SK-N-SH (cell line): ENCODE data around the gene RBM17. TPM values are rescaled to one million over a fixed set of nuclear protein-coding genes. Genes with fewer than 3 reads are reported as not detected.
"Not testable (repeated sequence)": the region's sequence is repeated elsewhere in the genome, so short reads cannot be mapped to it uniquely, and the experiment has no call there.

ENCODE experiments used
- CTCF ChIA-PET: fragments of 300-600, 350-600 bp; formaldehyde crosslinking; extraction: SDS; loops from one replicate; lab custom pipeline; 2021; lab: Yijun Ruan, JAX
- POLR2A ChIA-PET: fragments of 350-600 bp; sonication (Branson Sonifier 250); formaldehyde crosslinking; extraction: SDS; loops from one replicate; lab custom pipeline; 2020; ENCODE audit warnings: antibody characterized with exemption, inconsistent platforms; lab: Yijun Ruan, JAX
- DNase-seq: peaks from one replicate; pipeline ENCODE4 v3.0.0; 2012
- H2AFZ ChIP-seq: fragments of 200-600 bp; sonication (generic); 2 replicates; pipeline ENCODE4 v1.8.1; 2016; ENCODE audit warnings: antibody characterized with exemption, mild to moderate bottlenecking, low read depth
- H3F3A ChIP-seq: fragments of 200-600 bp; sonication (generic); replicated peaks from 2 replicates; pipeline ENCODE3; 2016; ENCODE audit warnings: antibody characterized with exemption, mild to moderate bottlenecking; ENCODE audit not compliant: insufficient read depth
- H3K27ac ChIP-seq, 2 experiments: fragments of 200-500 bp in 1 of 2; fragments of 200-600 bp in 1 of 2; sonication (Bioruptor generic) in 1 of 2; sonication (generic), shearing (Covaris generic) in 1 of 2; 2 replicates each; pipeline versions ENCODE4 v1.5.1 to v1.6.1; 2014 to 2016; ENCODE audit warnings: low read depth in 2 of 2, inconsistent platforms in 1 of 2, low read length in 1 of 2, mild to moderate bottlenecking in 1 of 2, mixed read lengths in 1 of 2
- H3K27me3 ChIP-seq: fragments of 200-600 bp; sonication (generic), shearing (Covaris generic); 2 replicates; pipeline ENCODE4 v1.6.1; 2016; ENCODE audit warnings: mixed run types; ENCODE audit not compliant: insufficient read depth
- H3K36me3 ChIP-seq, 2 experiments: fragments of 200-500 bp in 1 of 2; fragments of 200-600 bp in 1 of 2; sonication (Bioruptor generic) in 1 of 2; sonication (generic) in 1 of 2; replicated peaks in 1 of 2; 2 replicates each; pipeline versions ENCODE3 to v1.5.1; 2014 to 2016; ENCODE audit warnings: low read length in 1 of 2, mild to moderate bottlenecking in 1 of 2; ENCODE audit not compliant: insufficient read depth in 2 of 2, control insufficient read depth in 1 of 2
- H3K4me1 ChIP-seq, 2 experiments: fragments of 200-500 bp in 1 of 2; fragments of 200-600 bp in 1 of 2; sonication (Bioruptor generic) in 1 of 2; sonication (generic), shearing (Covaris generic) in 1 of 2; 2 replicates each; pipeline versions ENCODE4 v1.5.1 to v1.6.1; 2014 to 2016; ENCODE audit warnings: low read depth in 1 of 2, low read length in 1 of 2, mixed run types in 1 of 2; ENCODE audit not compliant: insufficient read depth in 2 of 2, control insufficient read depth in 1 of 2
- H3K4me2 ChIP-seq: fragments of 200-600 bp; sonication (generic), shearing (Covaris generic); 2 replicates; pipeline ENCODE4 v1.6.1; 2017; ENCODE audit warnings: mixed run types
- H3K4me3 ChIP-seq, 2 experiments: fragments of 200-500 bp in 1 of 2; fragments of 200-600 bp in 1 of 2; sonication (Bioruptor generic) in 1 of 2; sonication (generic), shearing (Covaris generic) in 1 of 2; 2 replicates each; pipeline versions ENCODE4 v1.5.1 to v1.8.1; 2014 to 2016; ENCODE audit warnings: low read depth in 2 of 2, inconsistent platforms in 1 of 2, low read length in 1 of 2, mild to moderate bottlenecking in 1 of 2, mixed read lengths in 1 of 2, moderate library complexity in 1 of 2
- H3K79me2 ChIP-seq: fragments of 200-600 bp; sonication (generic); 2 replicates; pipeline ENCODE4 v1.8.1; 2017; ENCODE audit warnings: mild to moderate bottlenecking; ENCODE audit not compliant: insufficient read depth
- H3K9ac ChIP-seq: fragments of 200-600 bp; sonication (generic); 2 replicates; pipeline ENCODE4 v1.6.1; 2017; ENCODE audit warnings: mixed run types
- H3K9me2 ChIP-seq: fragments of 200-600 bp; sonication (generic); 2 replicates; pipeline ENCODE4 v1.6.1; 2017; ENCODE audit warnings: mixed run types
- H3K9me3 ChIP-seq: fragments of 200-600 bp; sonication (generic); 2 replicates; pipeline ENCODE4 v1.6.1; 2017; ENCODE audit warnings: mixed run types, mild to moderate bottlenecking, moderate library complexity
- H4K20me1 ChIP-seq: fragments of 200-600 bp; sonication (generic); 2 replicates; pipeline ENCODE4 v1.6.1; 2017; ENCODE audit warnings: mild to moderate bottlenecking, mixed run types; ENCODE audit not compliant: insufficient read depth
- FOXM1 ChIP-seq: IDR thresholded peaks from 2 replicates; pipeline ENCODE4 v1.4.0; 2012; ENCODE audit warnings: low read depth, mild to moderate bottlenecking
- RFX5 ChIP-seq: IDR thresholded peaks from 2 replicates; pipeline ENCODE4 v1.6.1; 2012; ENCODE audit warnings: mild to moderate bottlenecking, improper control_type of control experiment, low read length
- SIN3A ChIP-seq: IDR thresholded peaks from 2 replicates; pipeline ENCODE4 v1.6.1; 2012; ENCODE audit warnings: low read depth, mild to moderate bottlenecking, low read length, moderate library complexity, borderline replicate concordance
- SMC3 ChIP-seq: IDR thresholded peaks from 2 replicates; pipeline ENCODE4 v1.6.1; 2012; ENCODE audit warnings: low read depth, low read length, improper control_type of control experiment
- TEAD4 ChIP-seq: IDR thresholded peaks from 2 replicates; pipeline ENCODE4 v1.4.0; 2012; ENCODE audit warnings: mild to moderate bottlenecking, borderline replicate concordance; ENCODE audit not compliant: insufficient read depth
- WGBS: methylation state at CpG from one replicate; pipeline ENCODE4 v1.1.6; 2017; ENCODE audit warnings: low lambda C conversion rate; 5-methylcytosine and 5-hydroxymethylcytosine counted together
- polyA plus RNA-seq, 3 experiments: library from polyadenylated mRNA; depleted of rRNA; stranded (reverse); fragments of >200 nt; gene quantifications; 2 replicates each; pipeline ENCODE4 v1.2.3, GENCODE V29; 2012
- TF ChIP-seq, protein P1 (sequence below): IDR thresholded peaks from 2 replicates; pipeline ENCODE4 v1.6.1; 2012; ENCODE audit warnings: mild to moderate bottlenecking, low read depth, low read length, moderate library complexity
- TF ChIP-seq, protein P2 (sequence below): fragments of 150-350 bp; IDR thresholded peaks from 2 replicates; pipeline ENCODE4 v1.6.1; 2017; ENCODE audit warnings: antibody characterized with exemption, low read length, low read depth, borderline replicate concordance
- TF ChIP-seq, protein P3 (sequence below): IDR thresholded peaks from 2 replicates; pipeline ENCODE4; 2012

The RBM17 gene
- polyA plus RNA-seq, 1 of the 3 experiments (the other 2 are of a cell fraction), result 32.6 TPM

DNA sequence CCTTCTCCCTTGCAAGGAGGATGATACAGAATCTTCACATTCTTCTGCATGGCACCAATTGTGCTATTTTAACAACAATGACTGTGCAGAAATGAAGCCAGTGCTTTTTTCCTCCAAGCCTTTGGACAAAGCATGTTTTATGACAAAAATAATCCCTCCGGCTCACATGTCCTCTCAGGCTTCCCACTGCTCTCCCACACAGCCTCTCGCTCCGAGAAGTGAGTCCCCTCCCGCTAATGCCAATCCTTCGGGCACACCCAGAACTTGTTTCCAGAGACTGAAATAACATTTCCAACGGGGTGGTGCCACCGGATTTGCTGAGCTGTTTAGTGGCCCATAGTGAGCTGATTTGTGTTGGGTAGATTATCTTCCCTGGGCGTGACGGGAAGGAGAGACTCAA lies 35.8 kb downstream of the RBM17 start:
- H3K4me1 ChIP-seq, result peaks cover 0 to 7% of the 10 kb centered on the region in 2 experiments; a peak in 1 of 4 replicates
- no peaks in the 10 kb centered on the region for H3K79me2 ChIP-seq
- no peaks in the 10 kb centered on the region for H4K20me1 ChIP-seq
- TF ChIP-seq FOXM1 (no peak), RFX5 (no peak), SIN3A (no peak), SMC3 (no peak)
- TF ChIP-seq, protein P1, sequence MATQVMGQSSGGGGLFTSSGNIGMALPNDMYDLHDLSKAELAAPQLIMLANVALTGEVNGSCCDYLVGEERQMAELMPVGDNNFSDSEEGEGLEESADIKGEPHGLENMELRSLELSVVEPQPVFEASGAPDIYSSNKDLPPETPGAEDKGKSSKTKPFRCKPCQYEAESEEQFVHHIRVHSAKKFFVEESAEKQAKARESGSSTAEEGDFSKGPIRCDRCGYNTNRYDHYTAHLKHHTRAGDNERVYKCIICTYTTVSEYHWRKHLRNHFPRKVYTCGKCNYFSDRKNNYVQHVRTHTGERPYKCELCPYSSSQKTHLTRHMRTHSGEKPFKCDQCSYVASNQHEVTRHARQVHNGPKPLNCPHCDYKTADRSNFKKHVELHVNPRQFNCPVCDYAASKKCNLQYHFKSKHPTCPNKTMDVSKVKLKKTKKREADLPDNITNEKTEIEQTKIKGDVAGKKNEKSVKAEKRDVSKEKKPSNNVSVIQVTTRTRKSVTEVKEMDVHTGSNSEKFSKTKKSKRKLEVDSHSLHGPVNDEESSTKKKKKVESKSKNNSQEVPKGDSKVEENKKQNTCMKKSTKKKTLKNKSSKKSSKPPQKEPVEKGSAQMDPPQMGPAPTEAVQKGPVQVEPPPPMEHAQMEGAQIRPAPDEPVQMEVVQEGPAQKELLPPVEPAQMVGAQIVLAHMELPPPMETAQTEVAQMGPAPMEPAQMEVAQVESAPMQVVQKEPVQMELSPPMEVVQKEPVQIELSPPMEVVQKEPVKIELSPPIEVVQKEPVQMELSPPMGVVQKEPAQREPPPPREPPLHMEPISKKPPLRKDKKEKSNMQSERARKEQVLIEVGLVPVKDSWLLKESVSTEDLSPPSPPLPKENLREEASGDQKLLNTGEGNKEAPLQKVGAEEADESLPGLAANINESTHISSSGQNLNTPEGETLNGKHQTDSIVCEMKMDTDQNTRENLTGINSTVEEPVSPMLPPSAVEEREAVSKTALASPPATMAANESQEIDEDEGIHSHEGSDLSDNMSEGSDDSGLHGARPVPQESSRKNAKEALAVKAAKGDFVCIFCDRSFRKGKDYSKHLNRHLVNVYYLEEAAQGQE, result no peak
- TF ChIP-seq, protein P2, sequence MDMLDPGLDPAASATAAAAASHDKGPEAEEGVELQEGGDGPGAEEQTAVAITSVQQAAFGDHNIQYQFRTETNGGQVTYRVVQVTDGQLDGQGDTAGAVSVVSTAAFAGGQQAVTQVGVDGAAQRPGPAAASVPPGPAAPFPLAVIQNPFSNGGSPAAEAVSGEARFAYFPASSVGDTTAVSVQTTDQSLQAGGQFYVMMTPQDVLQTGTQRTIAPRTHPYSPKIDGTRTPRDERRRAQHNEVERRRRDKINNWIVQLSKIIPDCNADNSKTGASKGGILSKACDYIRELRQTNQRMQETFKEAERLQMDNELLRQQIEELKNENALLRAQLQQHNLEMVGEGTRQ, result no peak
- TF ChIP-seq, all 33 proteins: peak for 0
- no peak overlapping the region; the same call in 1 of the 2 replicates for H2AFZ ChIP-seq
- no peaks in the 10 kb centered on the region for H3F3A ChIP-seq
- H3K4me2 ChIP-seq, result no peak overlapping the region
- POLR2A ChIA-PET, result no interaction called here
- no peak overlapping the region for H3K9ac ChIP-seq
- no peaks in the 10 kb centered on the region for H3K9me3 ChIP-seq
- 79% methylated on average over 9 of the region's 9 CpGs for WGBS
- CTCF ChIA-PET, result interaction anchor here (0.9 to 3.5 kb wide), 3 partner anchors 10 to 277 kb away, joined by 3 to 17 read pairs (median 6); no protein-coding TSS in a partner anchor
- H3K9me2 ChIP-seq, result no peaks in the 10 kb centered on the region
- no peak overlapping the region for H3K4me3 ChIP-seq
- H3K36me3 ChIP-seq, result no peaks in the 10 kb centered on the region
- no peaks in the 10 kb centered on the region for H3K27me3 ChIP-seq
- H3K27ac ChIP-seq, result no peak overlapping the region
- DNase-seq, result no peak

DNA sequence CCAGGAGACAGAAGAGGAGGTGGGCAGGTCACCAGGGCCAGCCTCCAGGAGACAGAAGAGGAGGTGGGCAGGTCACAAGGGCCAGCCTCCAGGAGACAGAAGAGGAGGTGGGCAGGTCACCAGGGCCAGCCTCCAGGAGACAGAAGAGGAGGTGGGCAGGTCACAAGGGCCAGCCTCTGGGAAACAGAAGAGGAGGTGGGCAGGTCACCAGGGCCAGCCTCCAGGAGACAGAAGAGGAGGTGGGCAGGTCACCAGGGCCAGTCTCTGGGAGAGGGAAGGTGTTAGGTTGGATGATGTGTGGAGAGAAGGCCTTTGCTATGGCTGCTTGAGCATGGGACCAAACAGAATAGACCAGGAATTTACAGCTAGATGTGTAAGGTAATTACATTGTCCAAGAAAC lies 38.6 kb downstream of the RBM17 start:
- H3K4me3 ChIP-seq, H3K4me1 ChIP-seq, H3K9me2 ChIP-seq, H3K27ac ChIP-seq, POLR2A ChIA-PET, H3K9me3 ChIP-seq, DNase-seq, H3K27me3 ChIP-seq, H3K79me2 ChIP-seq, H3K9ac ChIP-seq, H3F3A ChIP-seq, H3K4me2 ChIP-seq, H4K20me1 ChIP-seq, H3K36me3 ChIP-seq, H2AFZ ChIP-seq: not testable (repeated sequence)
- CTCF ChIA-PET, result interaction anchor here (1.6 to 2.2 kb wide), 2 partner anchors 41 to 75 kb away, joined by 3 to 6 read pairs; partner anchors contain the start of gene PFKFB3

DNA sequence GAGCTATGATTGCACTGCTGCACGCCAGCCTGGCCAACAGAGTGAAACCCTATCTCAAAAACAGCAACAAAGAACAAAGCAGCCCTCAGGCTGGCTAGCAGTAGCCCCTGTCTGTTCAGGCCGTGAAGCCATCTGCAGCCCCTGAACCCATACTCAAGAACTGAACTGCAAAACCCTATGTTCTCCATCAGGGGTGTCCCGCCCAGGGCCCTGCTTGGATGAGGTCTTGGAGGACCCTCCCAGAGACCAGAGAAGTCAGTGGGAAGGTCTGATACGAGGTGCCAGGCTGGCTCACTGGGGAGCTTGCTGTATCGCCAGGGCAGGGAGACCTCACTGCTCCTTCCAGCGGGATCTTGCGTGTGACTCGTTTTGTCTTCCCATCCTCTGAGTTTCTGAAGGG lies 39.3 kb downstream of the RBM17 start:
- 92% methylated on average over 5 of the region's 8 CpGs for WGBS
- no peak overlapping the region for H3K9ac ChIP-seq
- H2AFZ ChIP-seq, result no peak overlapping the region
- no peak for TF ChIP-seq RFX5
- TF ChIP-seq FOXM1, result no peak
- TF ChIP-seq, protein P3, sequence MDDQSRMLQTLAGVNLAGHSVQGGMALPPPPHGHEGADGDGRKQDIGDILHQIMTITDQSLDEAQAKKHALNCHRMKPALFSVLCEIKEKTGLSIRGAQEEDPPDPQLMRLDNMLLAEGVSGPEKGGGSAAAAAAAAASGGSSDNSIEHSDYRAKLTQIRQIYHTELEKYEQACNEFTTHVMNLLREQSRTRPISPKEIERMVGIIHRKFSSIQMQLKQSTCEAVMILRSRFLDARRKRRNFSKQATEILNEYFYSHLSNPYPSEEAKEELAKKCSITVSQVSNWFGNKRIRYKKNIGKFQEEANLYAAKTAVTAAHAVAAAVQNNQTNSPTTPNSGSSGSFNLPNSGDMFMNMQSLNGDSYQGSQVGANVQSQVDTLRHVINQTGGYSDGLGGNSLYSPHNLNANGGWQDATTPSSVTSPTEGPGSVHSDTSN, result no peak
- TF ChIP-seq TEAD4, result no peak
- no peak overlapping the region for H3K27ac ChIP-seq
- no peaks in the 10 kb centered on the region for H3K36me3 ChIP-seq
- no peaks in the 10 kb centered on the region for H4K20me1 ChIP-seq
- no peak for DNase-seq
- no peaks in the 10 kb centered on the region for H3K27me3 ChIP-seq
- H3K9me2 ChIP-seq, result no peaks in the 10 kb centered on the region
- H3K4me2 ChIP-seq, result no peak overlapping the region
- no peak overlapping the region for H3K4me3 ChIP-seq
- H3K79me2 ChIP-seq, result no peaks in the 10 kb centered on the region
- POLR2A ChIA-PET, result no interaction called here
- CTCF ChIA-PET, result interaction anchor here (1.2 to 2.2 kb wide), 3 partner anchors 42 to 274 kb away, joined by 3 to 6 read pairs (median 5); partner anchors contain the start of gene PFKFB3
- no peaks in the 10 kb centered on the region for H3F3A ChIP-seq
- peaks cover 0 to 7% of the 10 kb centered on the region in 2 experiments; a peak in 1 of 4 replicates for H3K4me1 ChIP-seq
- H3K9me3 ChIP-seq, result no peaks in the 10 kb centered on the region
